ENCODE data around the gene NBPF20.

DNA sequence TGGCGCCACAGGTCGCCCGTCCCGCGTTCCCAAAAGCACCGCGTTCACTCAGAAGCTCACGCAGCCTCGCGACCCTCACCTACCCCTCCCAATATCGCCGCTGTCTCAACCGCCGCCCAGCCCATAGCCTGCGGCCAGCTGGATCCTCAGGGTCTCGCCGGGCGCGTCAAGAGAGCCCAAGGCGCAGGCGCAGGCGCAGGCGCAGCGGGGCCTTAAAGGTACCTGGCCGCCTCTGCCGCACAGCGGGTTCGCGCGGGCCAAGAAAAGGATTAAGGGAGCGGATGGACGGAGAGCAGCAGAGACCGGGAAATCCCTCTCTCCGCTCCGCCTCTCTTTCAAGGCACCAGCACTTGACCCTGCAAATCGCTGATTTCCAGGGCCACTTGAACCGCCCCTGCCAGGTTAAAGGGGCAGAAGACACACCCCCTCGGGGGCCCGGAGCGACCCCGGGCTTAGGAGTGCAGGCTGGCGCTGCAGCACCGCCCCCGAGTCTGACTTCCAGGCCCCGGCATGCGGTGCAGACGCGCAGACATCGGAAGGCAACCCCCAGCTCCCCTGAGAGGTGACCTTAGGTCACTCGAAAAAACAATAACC, at the start of gene NBPF20:
- TF ChIP-seq, protein P1, sequence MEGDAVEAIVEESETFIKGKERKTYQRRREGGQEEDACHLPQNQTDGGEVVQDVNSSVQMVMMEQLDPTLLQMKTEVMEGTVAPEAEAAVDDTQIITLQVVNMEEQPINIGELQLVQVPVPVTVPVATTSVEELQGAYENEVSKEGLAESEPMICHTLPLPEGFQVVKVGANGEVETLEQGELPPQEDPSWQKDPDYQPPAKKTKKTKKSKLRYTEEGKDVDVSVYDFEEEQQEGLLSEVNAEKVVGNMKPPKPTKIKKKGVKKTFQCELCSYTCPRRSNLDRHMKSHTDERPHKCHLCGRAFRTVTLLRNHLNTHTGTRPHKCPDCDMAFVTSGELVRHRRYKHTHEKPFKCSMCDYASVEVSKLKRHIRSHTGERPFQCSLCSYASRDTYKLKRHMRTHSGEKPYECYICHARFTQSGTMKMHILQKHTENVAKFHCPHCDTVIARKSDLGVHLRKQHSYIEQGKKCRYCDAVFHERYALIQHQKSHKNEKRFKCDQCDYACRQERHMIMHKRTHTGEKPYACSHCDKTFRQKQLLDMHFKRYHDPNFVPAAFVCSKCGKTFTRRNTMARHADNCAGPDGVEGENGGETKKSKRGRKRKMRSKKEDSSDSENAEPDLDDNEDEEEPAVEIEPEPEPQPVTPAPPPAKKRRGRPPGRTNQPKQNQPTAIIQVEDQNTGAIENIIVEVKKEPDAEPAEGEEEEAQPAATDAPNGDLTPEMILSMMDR (IDR thresholded peaks at IDR 0.05; ENCODE audit: poor library complexity, severe bottlenecking): peak; percentile 24
- no peak for TF ChIP-seq EZH2 (IDR thresholded peaks at IDR 0.05; ENCODE audit: borderline replicate concordance, insufficient read depth, low read length, poor library complexity, severe bottlenecking)
- TF ChIP-seq RAD21 (conservative IDR thresholded peaks at IDR 0.05): peak; percentile 44
- no peak for TF ChIP-seq POLR2AphosphoS5 (IDR thresholded peaks at IDR 0.05)

Measured in neural cell (in vitro differentiated cells).